Transverse colon (tissue), 3 donors: ENCODE data around the gene ENTR1.

ENCODE experiments used
- EP300 ChIP-seq: sonication (generic); formaldehyde crosslinking; IDR thresholded peaks from one replicate; pipeline ENCODE4 v1.6.1; 2017; ENCODE audit warnings: antibody characterized with exemption, low read depth
- TF ChIP-seq, protein P1 (sequence below), 5 experiments: fragments of 200-600 bp in 3 of 5; fragments of 450-650 bp in 2 of 5; sonication (generic) in 3 of 5; IDR thresholded peaks; 1 replicate in 2 of 5; 2 replicates in 3 of 5; pipeline ENCODE4 v1.5.1; 2016 to 2017; ENCODE audit warnings: antibody characterized with exemption in 5 of 5, inconsistent platforms in 3 of 5, mild to moderate bottlenecking in 2 of 5, moderate library complexity in 1 of 5

DNA sequence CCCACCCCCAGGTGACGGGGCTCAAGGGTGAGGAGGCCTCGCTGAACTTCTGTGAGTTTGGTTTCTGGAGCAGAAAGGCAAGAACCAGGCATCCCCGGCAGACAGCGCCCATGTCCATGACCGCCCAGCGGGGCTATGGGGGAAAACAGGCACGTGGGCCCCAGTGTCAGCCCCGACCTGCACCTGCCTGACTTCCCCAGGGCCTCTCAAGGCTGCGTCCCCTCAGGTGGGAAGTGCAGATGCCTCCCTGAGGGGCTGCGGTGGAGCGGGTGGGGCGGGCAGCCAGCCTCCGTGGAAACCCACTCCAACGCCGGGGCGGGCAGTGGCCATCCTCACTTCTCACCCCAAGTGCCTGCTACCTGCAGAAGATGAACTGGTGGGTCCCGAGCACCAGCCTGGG lies 30.0 kb downstream of the ENTR1 start:
- no peak for TF ChIP-seq EP300
- TF ChIP-seq, protein P1, sequence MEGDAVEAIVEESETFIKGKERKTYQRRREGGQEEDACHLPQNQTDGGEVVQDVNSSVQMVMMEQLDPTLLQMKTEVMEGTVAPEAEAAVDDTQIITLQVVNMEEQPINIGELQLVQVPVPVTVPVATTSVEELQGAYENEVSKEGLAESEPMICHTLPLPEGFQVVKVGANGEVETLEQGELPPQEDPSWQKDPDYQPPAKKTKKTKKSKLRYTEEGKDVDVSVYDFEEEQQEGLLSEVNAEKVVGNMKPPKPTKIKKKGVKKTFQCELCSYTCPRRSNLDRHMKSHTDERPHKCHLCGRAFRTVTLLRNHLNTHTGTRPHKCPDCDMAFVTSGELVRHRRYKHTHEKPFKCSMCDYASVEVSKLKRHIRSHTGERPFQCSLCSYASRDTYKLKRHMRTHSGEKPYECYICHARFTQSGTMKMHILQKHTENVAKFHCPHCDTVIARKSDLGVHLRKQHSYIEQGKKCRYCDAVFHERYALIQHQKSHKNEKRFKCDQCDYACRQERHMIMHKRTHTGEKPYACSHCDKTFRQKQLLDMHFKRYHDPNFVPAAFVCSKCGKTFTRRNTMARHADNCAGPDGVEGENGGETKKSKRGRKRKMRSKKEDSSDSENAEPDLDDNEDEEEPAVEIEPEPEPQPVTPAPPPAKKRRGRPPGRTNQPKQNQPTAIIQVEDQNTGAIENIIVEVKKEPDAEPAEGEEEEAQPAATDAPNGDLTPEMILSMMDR (IDR thresholded peaks at IDR 0.05) = no peak
